ENCODE data around the gene UBE2L3. TPM values are rescaled to one million over a fixed set of nuclear protein-coding genes. Genes with fewer than 3 reads are reported as not detected.

The UBE2L3 gene
- total and polyA plus RNA-seq, 2 of the 13 experiments (the other 11 are each of a cell fraction or from before 2014, with no cell fraction given): 30.2 to 58.1 TPM

- peaks cover 10% of the 10 kb centered on the region for H3K79me2 ChIP-seq (ENCODE audit: insufficient read depth, low read length)
- peaks cover 0 to 13% of the 10 kb centered on the region in 2 experiments; a peak in 2 of 5 replicates for H3K36me3 ChIP-seq (replicated peaks in 1 of 2; ENCODE audit: control insufficient read depth in 1 of 2, insufficient read depth in 2 of 2, low read length in 2 of 2)
- 0% methylated on average over 7 of the region's 76 CpGs for WGBS (ENCODE audit: low lambda C conversion rate)
- peaks cover 61% of the 10 kb centered on the region for H3K4me1 ChIP-seq (ENCODE audit: insufficient read depth, low read length)
- H3K27me3 ChIP-seq (ENCODE audit: control insufficient read depth in 1 of 2, insufficient read depth in 2 of 2, low read length in 2 of 2): no peaks in the 10 kb centered on the region
- no peaks in the 10 kb centered on the region for H4K20me1 ChIP-seq (ENCODE audit: insufficient read depth, low read length)
- H3K9me3 ChIP-seq (ENCODE audit: low read length): no peaks in the 10 kb centered on the region
- DNase-seq (ENCODE audit: low spot score): peak; percentile 97
- POLR2A ChIA-PET: interaction anchor here (0.6 to 3.3 kb wide), 15 partner anchors 8 to 685 kb away, joined by 3 to 58 read pairs (median 4); partner anchors contain the start of genes CCDC116, PPIL2 and YDJC
- peak; percentile 91 for ATAC-seq
- intact Hi-C loops (cut with micrococcal nuclease; ENCODE audit: unreplicated experiment) (loop anchor here (2.0 to 5.0 kb wide), 2 partner anchors 17 to 50 kb away; no protein-coding TSS in a partner anchor), in situ Hi-C loops (cut with HindIII; ENCODE audit: extremely low pct_ligation_motif_present, low pct_unique_long_range_greater_than_20kb) (no loop called here)
- H3K4me2 ChIP-seq (ENCODE audit: low read depth, low read length): peak within 1 kb of the TSS; percentile 96
- no peak within 1 kb of the TSS for H2AFZ ChIP-seq (ENCODE audit: low read length)
- H3K9ac ChIP-seq (ENCODE audit: insufficient read depth, low read depth, low read length): peak within 1 kb of the TSS; percentile 85
- H3K27ac ChIP-seq (ENCODE audit: extremely low read length, insufficient read depth, low read length): peak within 1 kb of the TSS; percentile 86
- BruUV-seq (replicated peaks): no TSS peak
- CTCF ChIA-PET (ENCODE audit: low intra/inter-chr PET ratio, low total read pairs): interaction anchor here (1.6 to 3.0 kb wide), 3 partner anchors 13 to 48 kb away, joined by 3 to 16 read pairs (median 11); partner anchors contain the start of gene YDJC
- FAIRE-seq: peak; percentile 90
- peak within 1 kb of the TSS; percentile 66 to 87 (median 85) for H3K4me3 ChIP-seq (replicated peaks in 1 of 3; ENCODE audit: insufficient read depth in 1 of 3, low read depth in 2 of 3, low read length in 3 of 3)
- no peak; the same call in none of the 2 replicates for TF ChIP-seq ETV5 (CRISPR knock-in tag; IDR thresholded peaks at IDR 0.05; ENCODE audit: borderline replicate concordance)
- TF ChIP-seq ZNF552 (CRISPR knock-in tag; IDR thresholded peaks at IDR 0.05; ENCODE audit: borderline replicate concordance): no peak
- TF ChIP-seq SP1 (IDR thresholded peaks at IDR 0.05): no peak
- peak; percentile 86 for TF ChIP-seq SP1 (CRISPR knock-in tag; IDR thresholded peaks at IDR 0.05)
- TF ChIP-seq ARHGAP35 (CRISPR knock-in tag; IDR thresholded peaks at IDR 0.05; ENCODE audit: borderline replicate concordance): no peak
- 0 out of 2 replicates have a peak, but pooled peaks have one; percentile 52 for TF ChIP-seq SNAPC4 (CRISPR knock-in tag; IDR thresholded peaks at IDR 0.05)
- peak; percentile 34; the same call in 1 of the 2 replicates for TF ChIP-seq MED1 (CRISPR knock-in tag; IDR thresholded peaks at IDR 0.05)
- no peak for TF ChIP-seq ZNF331 (CRISPR knock-in tag; IDR thresholded peaks at IDR 0.05)
- no peak for TF ChIP-seq ZNF660 (CRISPR knock-in tag; IDR thresholded peaks at IDR 0.05; ENCODE audit: borderline replicate concordance, low read depth)
- TF ChIP-seq ZNF609 (CRISPR knock-in tag; IDR thresholded peaks at IDR 0.05; ENCODE audit: borderline replicate concordance): no peak; the same call in 1 of the 2 replicates
- TF ChIP-seq TEAD3 (CRISPR knock-in tag; optimal IDR thresholded peaks at IDR 0.05; ENCODE audit: borderline replicate concordance): no peak
- TF ChIP-seq RFX1 (IDR thresholded peaks at IDR 0.05): no peak
- TF ChIP-seq ZNF781 (CRISPR knock-in tag; IDR thresholded peaks at IDR 0.05; ENCODE audit: borderline replicate concordance, not compliant biosample characterization): no peak
- no peak for TF ChIP-seq POGZ (CRISPR knock-in tag; IDR thresholded peaks at IDR 0.05)
These were observed 74.5 kb downstream of the UBE2L3 start, which contains the start of gene SDF2L1 for GRCh38 chr22:21641789-21642583. TSS of gene SDF2L1 (plus strand) at chr22:21642302. CDS start at chr22:21642337, 35 bp downstream.
